ENCODE data around the gene NKTR.

Gene NKTR

GRCh38 chr3:42681361-42682038 lies 81.0 kb downstream of the NKTR start:
- DNase-seq (no peak), ATAC-seq (replicated peaks) (no peak)
- Mint-ChIP-seq H3K9me3 (peaks cover 7 to 11% of the 10 kb centered on the region in 2 donors), H3K4me3 (no peak overlapping the region), H3K27ac (no peak overlapping the region), H3K27me3 (peaks cover 12 to 46% of the 10 kb centered on the region in 2 donors), H3K36me3 (peaks cover 2 to 9% of the 10 kb centered on the region in 2 donors), H3K4me1 (peaks cover 1 to 7% of the 10 kb centered on the region in 2 donors)

- Mint-ChIP-seq H3K36me3 (peaks cover 2 to 9% of the 10 kb centered on the region in 2 donors), H3K9me3 (peaks cover 6 to 9% of the 10 kb centered on the region in 2 donors), H3K27me3 (peaks cover 18 to 53% of the 10 kb centered on the region in 2 donors), H3K4me3 (no peak overlapping the region), H3K27ac (no peak overlapping the region), H3K4me1 (peaks cover 1 to 7% of the 10 kb centered on the region in 2 donors)
- ATAC-seq (replicated peaks) (no peak), DNase-seq (no peak)
These were observed 82.0 kb downstream of the NKTR start for GRCh38 chr3:42682301-42683070.

- DNase-seq = no peak
- ATAC-seq (replicated peaks) = no peak
- Mint-ChIP-seq H3K36me3 (no peaks in the 10 kb centered on the region), H3K4me3 (no peak overlapping the region), H3K27ac (no peak overlapping the region), H3K9me3 (peaks cover 0 to 1% of the 10 kb centered on the region in 2 donors), H3K4me1 (peaks cover 1 to 7% of the 10 kb centered on the region in 2 donors), H3K27me3 (peaks cover 18 to 51% of the 10 kb centered on the region in 2 donors)
These were observed 83.6 kb downstream of the NKTR start for GRCh38 chr3:42683875-42684598.

- Mint-ChIP-seq H3K4me1 (peaks cover 1 to 7% of the 10 kb centered on the region in 2 donors), H3K4me3 (no peak overlapping the region), H3K36me3 (no peaks in the 10 kb centered on the region), H3K27me3 (peaks cover 18 to 56% of the 10 kb centered on the region in 2 donors), H3K9me3 (no peaks in the 10 kb centered on the region), H3K27ac (no peak overlapping the region)
- DNase-seq (no peak), ATAC-seq (replicated peaks) (no peak)
These were observed 84.3 kb downstream of the NKTR start for GRCh38 chr3:42684632-42685362.

GRCh38 chr3:42685363-42685881 lies 84.9 kb downstream of the NKTR start, which contains the start of gene KLHL40:
TSS of gene KLHL40 (plus strand) at chr3:42685537. CDS start at chr3:42685619, 82 bp downstream.
- peaks cover 1 to 7% of the 10 kb centered on the region in 2 donors for H3K4me1 Mint-ChIP-seq
- H3K36me3 Mint-ChIP-seq = no peaks in the 10 kb centered on the region
- peak within 1 kb of the TSS in 1 of 2 donors; percentile 8 for H3K4me3 Mint-ChIP-seq
- no peak within 1 kb of the TSS for H3K27ac Mint-ChIP-seq
- no peak for DNase-seq
- H3K9me3 Mint-ChIP-seq = no peaks in the 10 kb centered on the region
- no peak for ATAC-seq (replicated peaks)
- peaks cover 18 to 55% of the 10 kb centered on the region in 2 donors for H3K27me3 Mint-ChIP-seq

GRCh38 chr3:42685891-42686820 lies 85.7 kb downstream of the NKTR start:
- Mint-ChIP-seq H3K27me3 (peaks cover 18 to 56% of the 10 kb centered on the region in 2 donors), H3K27ac (no peak overlapping the region), H3K9me3 (no peaks in the 10 kb centered on the region), H3K4me1 (peaks cover 1 to 7% of the 10 kb centered on the region in 2 donors), H3K36me3 (no peaks in the 10 kb centered on the region), H3K4me3 (peak overlapping the region in 1 of 2 donors; percentile 8)
- ATAC-seq (replicated peaks) = no peak
- no peak for DNase-seq

GRCh38 chr3:42686832-42687650 lies 86.6 kb downstream of the NKTR start:
- Mint-ChIP-seq H3K27ac (no peak overlapping the region), H3K4me1 (peaks cover 1 to 7% of the 10 kb centered on the region in 2 donors), H3K9me3 (no peaks in the 10 kb centered on the region), H3K36me3 (no peaks in the 10 kb centered on the region), H3K4me3 (no peak overlapping the region), H3K27me3 (peaks cover 18 to 49% of the 10 kb centered on the region in 2 donors)
- ATAC-seq (replicated peaks) (no peak), DNase-seq (no peak)

- H3K4me1 Mint-ChIP-seq = peaks cover 1 to 7% of the 10 kb centered on the region in 2 donors
- H3K9me3 Mint-ChIP-seq = no peaks in the 10 kb centered on the region
- H3K27me3 Mint-ChIP-seq = peaks cover 13 to 44% of the 10 kb centered on the region in 2 donors
- no peak overlapping the region for H3K27ac Mint-ChIP-seq
- ATAC-seq (replicated peaks) (no peak), DNase-seq (no peak)
- no peak overlapping the region for H3K4me3 Mint-ChIP-seq
- no peaks in the 10 kb centered on the region for H3K36me3 Mint-ChIP-seq
These were observed 87.5 kb downstream of the NKTR start for GRCh38 chr3:42688016-42688415.

GRCh38 chr3:42688487-42689420 lies 88.3 kb downstream of the NKTR start:
- peaks cover 12 to 36% of the 10 kb centered on the region in 2 donors for H3K27me3 Mint-ChIP-seq
- DNase-seq (no peak), ATAC-seq (replicated peaks) (no peak)
- no peaks in the 10 kb centered on the region for H3K36me3 Mint-ChIP-seq
- peaks cover 1 to 7% of the 10 kb centered on the region in 2 donors for H3K4me1 Mint-ChIP-seq
- H3K27ac Mint-ChIP-seq = no peak overlapping the region
- no peaks in the 10 kb centered on the region for H3K9me3 Mint-ChIP-seq
- H3K4me3 Mint-ChIP-seq = no peak overlapping the region

- DNase-seq (no peak), ATAC-seq (replicated peaks) (no peak)
- Mint-ChIP-seq H3K4me3 (no peak overlapping the region), H3K27ac (no peak overlapping the region), H3K4me1 (peaks cover 1 to 7% of the 10 kb centered on the region in 2 donors), H3K36me3 (no peaks in the 10 kb centered on the region), H3K9me3 (no peaks in the 10 kb centered on the region), H3K27me3 (peaks cover 12 to 36% of the 10 kb centered on the region in 2 donors)
These were observed 89.0 kb downstream of the NKTR start for GRCh38 chr3:42689421-42690014.

- no peaks in the 10 kb centered on the region for H3K9me3 Mint-ChIP-seq
- H3K36me3 Mint-ChIP-seq = no peaks in the 10 kb centered on the region
- H3K27me3 Mint-ChIP-seq = peaks cover 12 to 36% of the 10 kb centered on the region in 2 donors
These were observed 89.7 kb downstream of the NKTR start for GRCh38 chr3:42690191-42690590.

More at GRCh38 chr3:42690191-42690590, 89.7 kb downstream of the NKTR start:
- Mint-ChIP-seq H3K27ac (no peak overlapping the region), H3K4me1 (peaks cover 1 to 7% of the 10 kb centered on the region in 2 donors), H3K4me3 (no peak overlapping the region)
- DNase-seq (no peak), ATAC-seq (replicated peaks) (no peak)

All from stimulated activated naive B cell treated with anti-CD40 and anti-IgM and Interleukin-4, amounts not matched to agents 10 μg/mL and 1 μg/mL and 100 μg/mL, for 72 hours (primary cell).